Measurements from ENCODE around the gene OSBPL10.

GRCh38 chr3:31973837-31974236 is 7.2 kb downstream of the OSBPL10 start:
- TF ChIP-seq GLIS3 (CRISPR knock-in tag; IDR thresholded peaks at IDR 0.05) = no peak
- TF ChIP-seq ZC3H10 (CRISPR knock-in tag; IDR thresholded peaks at IDR 0.05) = no peak
- TF ChIP-seq ZNF8 (CRISPR knock-in tag; IDR thresholded peaks at IDR 0.05) = no peak
- no peak for TF ChIP-seq PATZ1 (CRISPR knock-in tag; IDR thresholded peaks at IDR 0.05; ENCODE audit: borderline replicate concordance)
- TF ChIP-seq ZFP30 (CRISPR knock-in tag; IDR thresholded peaks at IDR 0.05) = no peak

All from SK-N-SH treated with all-trans-retinoic acid at 6 μM for 48 hours (cell line).